B cell (primary cell): ENCODE results near the gene ARHGAP25. TPM values are rescaled to one million over a fixed set of nuclear protein-coding genes. Genes with fewer than 3 reads are reported as not detected.

ENCODE experiments used
- ATAC-seq: fragments of 200-7000 bp; cut with Tn5 transposase; one replicate; pipeline ENCODE4 v1.10.0; 2021; ENCODE audit warnings: low read depth, mild to moderate bottlenecking, moderate number of reproducible peaks, moderate library complexity
- CTCF ChIA-PET: fragments of 350-600 bp; sonication (Branson Sonifier 250); formaldehyde crosslinking; loops from one replicate; lab custom pipeline; 2021; ENCODE audit warnings: antibody characterized with exemption, inconsistent platforms; lab: Charles Lee
- POLR2A ChIA-PET: fragments of 350-600 bp; sonication (Branson Sonifier 250); formaldehyde crosslinking; loops from one replicate; lab custom pipeline; 2021; ENCODE audit warnings: antibody characterized with exemption; lab: Charles Lee
- DNase-seq: peaks from one replicate; pipeline ENCODE4 v3.0.0; 2013
- H2AFZ ChIP-seq: 2 replicates; pipeline ENCODE4 v1.6.1; 2012; ENCODE audit warnings: mild to moderate bottlenecking, low read depth, low read length; ENCODE audit not compliant: insufficient read depth, poor library complexity, severe bottlenecking
- H3K27ac ChIP-seq, 2 donors: 1 replicate in 1 of 2; 2 replicates in 1 of 2; pipeline ENCODE4 v1.5.1; 2012 to 2013; ENCODE audit warnings: low read length in 2 of 2, mild to moderate bottlenecking in 2 of 2, moderate library complexity in 1 of 2
- H3K27me3 ChIP-seq, 4 experiments: fragments of 200-600 bp in 1 of 4; sonication (generic) in 1 of 4; replicated peaks in 1 of 4; 1 replicate in 2 of 4; 2 replicates in 2 of 4; pipeline versions ENCODE4 v1.6.1 to v1.7.0; 2013 to 2016; ENCODE audit warnings: low read length in 3 of 4, mild to moderate bottlenecking in 2 of 4, mixed read lengths in 1 of 4, moderate library complexity in 1 of 4; ENCODE audit not compliant: insufficient read depth in 4 of 4, control insufficient read depth in 3 of 4; ENCODE audit errors: control extremely low read depth in 1 of 4
- H3K36me3 ChIP-seq, 2 experiments: replicated peaks in 1 of 2; 1 replicate in 1 of 2; 2 replicates in 1 of 2; pipeline versions ENCODE4 v1.6.1 to v1.7.1; 2013; ENCODE audit warnings: low read length in 1 of 2; ENCODE audit not compliant: insufficient read depth in 2 of 2, control insufficient read depth in 1 of 2; ENCODE audit errors: control extremely low read depth in 1 of 2, extremely low read depth in 1 of 2
- H3K4me1 ChIP-seq, 2 donors: fragments of 200-600 bp in 1 of 2; sonication (generic) in 1 of 2; 1 replicate in 1 of 2; 2 replicates in 1 of 2; pipeline versions ENCODE4 v1.5.1 to v1.6.1; 2013 to 2017; ENCODE audit warnings: low read length in 2 of 2; ENCODE audit not compliant: control insufficient read depth in 2 of 2, insufficient read depth in 2 of 2
- H3K4me2 ChIP-seq: replicated peaks from 2 replicates; pipeline ENCODE3; 2012; ENCODE audit warnings: mild to moderate bottlenecking, low read depth, low read length; ENCODE audit not compliant: poor library complexity, severe bottlenecking
- H3K4me3 ChIP-seq, 5 experiments: fragments of 200-600 bp in 1 of 5; sonication (generic) in 1 of 5; 1 replicate in 3 of 5; 2 replicates in 2 of 5; pipeline versions ENCODE4 v1.5.1 to v1.7.0; 2011 to 2016; ENCODE audit warnings: low read length in 4 of 5, mild to moderate bottlenecking in 4 of 5, low read depth in 2 of 5, control low read depth in 1 of 5, moderate library complexity in 1 of 5; ENCODE audit not compliant: insufficient read depth in 1 of 5; ENCODE audit errors: control extremely low read depth in 1 of 5, extremely low read depth in 1 of 5
- H3K79me2 ChIP-seq: fragments of 200-600 bp; sonication (generic); one replicate; pipeline ENCODE4 v1.6.0; 2016; ENCODE audit warnings: low read length; ENCODE audit not compliant: control insufficient read depth, insufficient read depth
- H3K9ac ChIP-seq: fragments of 200-600 bp; sonication (generic); 2 replicates; pipeline ENCODE4 v1.6.1; 2017; ENCODE audit warnings: mild to moderate bottlenecking, low read length, moderate library complexity
- H3K9me3 ChIP-seq, 3 donors: one replicate each; pipeline versions ENCODE4 v1.6.1 to v1.7.1; 2013; ENCODE audit warnings: low read length in 2 of 3; ENCODE audit not compliant: control insufficient read depth in 2 of 3, insufficient read depth in 1 of 3; ENCODE audit errors: control extremely low read depth in 1 of 3
- H4K20me1 ChIP-seq: 2 replicates; pipeline ENCODE4 v1.6.0; 2012; ENCODE audit warnings: mild to moderate bottlenecking, low read length; ENCODE audit not compliant: insufficient read depth, control insufficient read depth, poor library complexity, severe bottlenecking
- H3K27ac Mint-ChIP-seq: one replicate; pipeline ENCODE4 v1.8.0; 2021; ENCODE audit warnings: mixed read lengths
- H3K27me3 Mint-ChIP-seq: one replicate; pipeline ENCODE4 v1.8.0; 2021; ENCODE audit warnings: mixed read lengths
- H3K4me1 Mint-ChIP-seq: one replicate; pipeline ENCODE4 v1.8.0; 2021; ENCODE audit warnings: mixed read lengths
- H3K4me3 Mint-ChIP-seq: one replicate; pipeline ENCODE4 v1.8.0; 2021; ENCODE audit warnings: mixed read lengths
- H3K9me3 Mint-ChIP-seq: one replicate; pipeline ENCODE4 v1.8.0; 2022; ENCODE audit warnings: mixed read lengths; ENCODE audit not compliant: insufficient read depth
- EZH2 ChIP-seq: IDR thresholded peaks from 2 replicates; pipeline ENCODE4 v1.6.1; 2012; ENCODE audit warnings: borderline replicate concordance, low read depth, mild to moderate bottlenecking, moderate library complexity, low read length; ENCODE audit not compliant: insufficient read depth, poor library complexity, severe bottlenecking
- WGBS: methylation state at CpG from one replicate; pipeline ENCODE4 v1.1.5; 2013; ENCODE audit warnings: missing lambda C conversion rate; ENCODE audit not compliant: insufficient coverage; 5-methylcytosine and 5-hydroxymethylcytosine counted together
- intact Hi-C: fragments of 100-400 bp; cut with micrococcal nuclease; formaldehyde crosslinking; loops from one replicate; pipeline ENCODE4 v1.10.0; 2022
- polyA plus RNA-seq: library from polyadenylated mRNA; depleted of rRNA; stranded (reverse); fragments of >200 nt; gene quantifications from 2 replicates; pipeline ENCODE4 v1.2.3, GENCODE V29; 2012
- total RNA-seq, 2 donors: library from RNA; stranded (reverse); fragments of 120-200 nt in 1 of 2; gene quantifications; 1 replicate in 1 of 2; 2 replicates in 1 of 2; pipeline versions ENCODE4 v1.2.3 to v1.2.4, GENCODE V29; 2013 to 2022
- TF ChIP-seq, protein P1 (sequence below): fragments of 200-600 bp; IDR thresholded peaks from one replicate; pipeline ENCODE4 v1.8.0; 2022; ENCODE audit warnings: antibody characterized with exemption, mild to moderate bottlenecking

Gene ARHGAP25
- total and polyA plus RNA-seq, 2 donors (not counting 1 experiment from before 2014, with no cell fraction given), result 97.9 to 207 TPM

GRCh38 chr2:68762100-68762499 lies 27.5 kb downstream of the ARHGAP25 start:
- Mint-ChIP-seq H3K27ac (peak overlapping the region; percentile 95), H3K27me3 (no peaks in the 10 kb centered on the region), H3K4me1 (peaks cover 71% of the 10 kb centered on the region), H3K4me3 (peak overlapping the region; percentile 73), H3K9me3 (no peaks in the 10 kb centered on the region)
- peak overlapping the region; percentile 29 for H2AFZ ChIP-seq
- H3K27me3 ChIP-seq, result no peaks in the 10 kb centered on the region
- peak overlapping the region; percentile 62 for H3K4me2 ChIP-seq
- ChIA-PET POLR2A (interaction anchor here (0.7 to 2.2 kb wide), 9 partner anchors 8 to 635 kb away, joined by 3 to 8 read pairs (median 4); no protein-coding TSS in a partner anchor), CTCF (interaction anchor here (0.7 to 21.9 kb wide), 13 partner anchors 10 to 73 kb away, joined by 3 to 425 read pairs (median 5); partner anchors contain the start of gene ARHGAP25)
- no CpG with 5 or more reads among the region's 2 CpGs for WGBS
- peak overlapping the region in 1 of 5 experiments; percentile 16 for H3K4me3 ChIP-seq
- ATAC-seq (no peak), DNase-seq (no peak)
- H3K36me3 ChIP-seq, result peaks cover 0 to 4% of the 10 kb centered on the region in 2 experiments
- no peak overlapping the region for H3K9ac ChIP-seq
- H3K9me3 ChIP-seq, result peaks cover 0 to 1% (median 0%) of the 10 kb centered on the region in 3 donors
- peak overlapping the region; percentile 81 to 85 for H3K27ac ChIP-seq
- intact Hi-C loops, result loop anchor here (1.0 to 2.0 kb wide), 2 partner anchors 11 to 15 kb away; no protein-coding TSS in a partner anchor
- H4K20me1 ChIP-seq, result no peaks in the 10 kb centered on the region
- H3K4me1 ChIP-seq, result peaks cover 57 to 60% of the 10 kb centered on the region in 2 donors
- no peak for TF ChIP-seq EZH2
- TF ChIP-seq, protein P1, sequence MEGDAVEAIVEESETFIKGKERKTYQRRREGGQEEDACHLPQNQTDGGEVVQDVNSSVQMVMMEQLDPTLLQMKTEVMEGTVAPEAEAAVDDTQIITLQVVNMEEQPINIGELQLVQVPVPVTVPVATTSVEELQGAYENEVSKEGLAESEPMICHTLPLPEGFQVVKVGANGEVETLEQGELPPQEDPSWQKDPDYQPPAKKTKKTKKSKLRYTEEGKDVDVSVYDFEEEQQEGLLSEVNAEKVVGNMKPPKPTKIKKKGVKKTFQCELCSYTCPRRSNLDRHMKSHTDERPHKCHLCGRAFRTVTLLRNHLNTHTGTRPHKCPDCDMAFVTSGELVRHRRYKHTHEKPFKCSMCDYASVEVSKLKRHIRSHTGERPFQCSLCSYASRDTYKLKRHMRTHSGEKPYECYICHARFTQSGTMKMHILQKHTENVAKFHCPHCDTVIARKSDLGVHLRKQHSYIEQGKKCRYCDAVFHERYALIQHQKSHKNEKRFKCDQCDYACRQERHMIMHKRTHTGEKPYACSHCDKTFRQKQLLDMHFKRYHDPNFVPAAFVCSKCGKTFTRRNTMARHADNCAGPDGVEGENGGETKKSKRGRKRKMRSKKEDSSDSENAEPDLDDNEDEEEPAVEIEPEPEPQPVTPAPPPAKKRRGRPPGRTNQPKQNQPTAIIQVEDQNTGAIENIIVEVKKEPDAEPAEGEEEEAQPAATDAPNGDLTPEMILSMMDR, result no peak
- H3K79me2 ChIP-seq, result peaks cover 57% of the 10 kb centered on the region

- intact Hi-C loops, result loop anchor here (1.0 to 2.0 kb wide), 2 partner anchors 11 to 14 kb away; no protein-coding TSS in a partner anchor
- Histone ChIP-seq H3K4me2 (peak overlapping the region; percentile 62), H3K9me3 (no peaks in the 10 kb centered on the region), H3K27me3 (no peaks in the 10 kb centered on the region), H3K4me1 (peaks cover 63 to 66% of the 10 kb centered on the region in 2 donors), H2AFZ (peak overlapping the region; percentile 29), H3K79me2 (peaks cover 52% of the 10 kb centered on the region), H3K36me3 (peaks cover 0 to 2% of the 10 kb centered on the region in 2 experiments), H3K9ac (no peak overlapping the region), H3K4me3 (peak overlapping the region in 1 of 5 experiments; percentile 16), H4K20me1 (no peaks in the 10 kb centered on the region), H3K27ac (peak overlapping the region; percentile 81 to 85)
- DNase-seq (peak; percentile 82), ATAC-seq (peak; percentile 52)
- Mint-ChIP-seq H3K27ac (peak overlapping the region; percentile 95), H3K27me3 (no peaks in the 10 kb centered on the region), H3K4me1 (peaks cover 77% of the 10 kb centered on the region), H3K9me3 (no peaks in the 10 kb centered on the region), H3K4me3 (peak overlapping the region; percentile 73)
- ChIA-PET CTCF (interaction anchor here (0.7 to 21.9 kb wide), 14 partner anchors 10 to 73 kb away, joined by 3 to 425 read pairs (median 4); partner anchors contain the start of gene ARHGAP25), POLR2A (interaction anchor here (0.8 to 2.2 kb wide), 8 partner anchors 8 to 146 kb away, joined by 3 to 8 read pairs (median 5); no protein-coding TSS in a partner anchor)
- no peak for TF ChIP-seq EZH2
- TF ChIP-seq, protein P1, result no peak
Observed at GRCh38 chr2:68762665-68763064, 28.1 kb downstream of the ARHGAP25 start.
